ENCODE measurements around the gene RNF34. TPM values are rescaled to one million over a fixed set of nuclear protein-coding genes. Genes with fewer than 3 reads are reported as not detected.

Gene RNF34
- total RNA-seq, 1 donor from 2014 or later: 49.4 TPM

DNA sequence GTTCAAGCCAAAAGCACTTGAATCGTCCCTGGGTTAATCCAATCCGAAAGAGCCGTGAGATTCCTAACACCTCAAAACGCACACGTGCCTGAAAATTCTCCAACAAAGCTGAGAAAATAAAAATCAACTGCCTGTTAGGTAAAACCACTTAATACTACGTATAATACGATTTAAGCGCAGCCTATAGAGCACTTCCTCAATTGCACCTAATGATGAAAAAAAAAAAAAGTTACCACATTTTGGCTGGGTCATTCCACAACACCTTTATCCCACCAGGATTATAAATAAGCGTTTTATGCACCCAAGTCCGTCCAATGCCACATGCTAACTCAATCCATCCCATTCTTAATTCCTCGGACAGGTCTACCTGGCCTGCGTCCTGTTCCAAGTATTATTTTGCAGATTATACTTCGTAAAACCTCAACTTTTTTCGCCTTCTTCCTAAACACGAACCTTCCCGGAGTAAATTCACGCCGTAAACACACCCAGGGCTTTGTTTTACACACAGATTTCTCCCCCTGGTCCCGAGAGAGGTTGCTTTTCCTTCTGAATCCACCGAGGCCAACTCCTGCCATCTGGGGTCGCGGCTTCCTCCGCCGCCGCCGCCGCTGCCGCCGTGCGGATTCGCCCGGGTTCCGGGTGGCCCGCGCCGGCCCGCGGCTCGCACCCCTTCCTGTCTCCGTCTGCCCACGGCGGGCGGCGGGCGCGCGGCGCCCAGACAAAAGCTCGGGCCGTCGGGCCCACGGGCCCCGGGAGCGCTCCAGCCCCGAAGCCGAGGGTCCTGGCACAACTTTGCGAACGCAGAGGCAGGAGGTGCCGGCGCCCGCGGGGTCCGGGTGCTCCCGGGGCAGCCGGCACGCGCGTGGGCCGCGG is 66.2 kb downstream of the RNF34 start:
- no peak for DNase-seq (ENCODE audit: extremely low read depth, low read depth, low spot score)

GRCh38 chr12:121466794-121467637 is 67.1 kb downstream of the RNF34 start:
- no peak for DNase-seq (ENCODE audit: extremely low read depth, low read depth, low spot score)

DNA sequence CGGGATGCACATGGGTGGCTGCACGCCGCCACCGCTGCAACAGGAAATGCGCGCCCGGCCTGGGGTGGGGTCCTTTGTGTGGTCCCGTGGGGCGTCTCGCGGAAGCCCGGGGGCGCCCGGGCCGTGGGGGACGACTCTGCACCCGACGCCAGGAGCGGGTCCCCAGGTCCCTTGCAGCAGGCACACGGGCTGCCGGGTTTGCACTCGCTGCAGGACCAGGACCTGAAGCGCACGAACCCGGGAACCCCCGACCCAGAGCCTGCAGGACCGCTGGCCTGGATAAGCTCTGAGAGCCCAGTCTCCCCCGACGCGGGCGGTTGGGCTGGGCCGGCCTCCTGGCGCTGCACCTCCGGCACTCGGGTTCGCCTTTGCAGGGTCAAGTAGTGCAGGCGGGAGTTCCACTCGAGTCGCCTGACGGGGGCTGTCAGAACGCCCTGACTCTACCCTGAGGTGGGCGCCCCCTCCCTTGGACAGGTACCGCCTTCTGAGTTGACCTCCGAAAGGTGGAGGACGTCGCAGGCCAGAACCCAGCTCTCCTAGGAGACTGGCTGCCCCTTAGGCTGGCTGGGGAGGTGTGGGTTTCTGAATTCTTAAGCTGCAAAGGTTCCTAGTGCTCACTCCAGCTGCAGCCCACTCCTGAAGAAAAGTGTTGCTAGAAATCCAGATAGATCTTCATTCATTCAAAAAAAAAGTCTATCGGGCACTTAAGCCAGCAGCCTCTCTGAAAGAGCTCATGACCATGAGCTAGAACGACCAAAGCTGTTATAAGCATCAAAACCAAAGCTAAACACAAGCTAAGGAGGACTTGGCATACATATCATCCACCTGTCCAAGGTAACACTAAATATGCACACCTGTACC is 68.0 kb downstream of the RNF34 start:
- no peak for DNase-seq (ENCODE audit: extremely low read depth, low read depth, low spot score)

DNA sequence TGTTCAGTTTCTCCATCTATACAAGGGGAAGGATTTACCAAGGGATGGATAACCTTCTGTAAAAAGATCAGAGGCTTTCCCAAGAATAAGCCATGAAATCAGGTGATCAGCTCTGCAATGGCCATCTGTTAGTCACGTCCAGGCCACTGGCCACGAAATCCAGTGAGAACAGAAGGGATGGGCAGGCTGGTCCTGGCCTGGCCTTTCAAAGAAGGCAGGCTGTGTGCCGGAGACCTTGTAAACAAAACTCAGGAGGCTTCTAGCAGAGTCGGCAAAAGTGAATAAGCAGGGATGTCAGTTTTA is 68.5 kb downstream of the RNF34 start:
- no peak for DNase-seq (ENCODE audit: extremely low read depth, low read depth, low spot score)

DNA sequence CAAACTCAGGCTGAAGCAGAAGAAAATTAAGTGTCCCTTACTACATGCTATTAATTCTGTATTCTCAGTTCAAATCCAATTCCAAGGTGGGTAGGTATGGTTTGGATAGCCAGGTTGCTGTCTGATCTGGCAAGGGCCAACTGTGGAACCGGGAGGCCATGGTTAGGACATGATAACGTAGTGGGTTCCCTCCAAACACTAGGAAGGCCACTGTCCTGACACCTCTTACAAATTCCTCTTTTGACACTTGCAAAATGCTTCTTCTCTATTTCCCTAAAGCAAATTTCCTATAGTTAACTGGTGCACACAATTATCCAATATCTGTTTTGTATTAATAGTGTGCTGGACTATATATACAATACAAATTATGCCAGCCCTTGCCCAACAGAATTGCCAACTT is 70.8 kb downstream of the RNF34 start:
- no peak for DNase-seq (ENCODE audit: extremely low read depth, low read depth, low spot score)

DNA sequence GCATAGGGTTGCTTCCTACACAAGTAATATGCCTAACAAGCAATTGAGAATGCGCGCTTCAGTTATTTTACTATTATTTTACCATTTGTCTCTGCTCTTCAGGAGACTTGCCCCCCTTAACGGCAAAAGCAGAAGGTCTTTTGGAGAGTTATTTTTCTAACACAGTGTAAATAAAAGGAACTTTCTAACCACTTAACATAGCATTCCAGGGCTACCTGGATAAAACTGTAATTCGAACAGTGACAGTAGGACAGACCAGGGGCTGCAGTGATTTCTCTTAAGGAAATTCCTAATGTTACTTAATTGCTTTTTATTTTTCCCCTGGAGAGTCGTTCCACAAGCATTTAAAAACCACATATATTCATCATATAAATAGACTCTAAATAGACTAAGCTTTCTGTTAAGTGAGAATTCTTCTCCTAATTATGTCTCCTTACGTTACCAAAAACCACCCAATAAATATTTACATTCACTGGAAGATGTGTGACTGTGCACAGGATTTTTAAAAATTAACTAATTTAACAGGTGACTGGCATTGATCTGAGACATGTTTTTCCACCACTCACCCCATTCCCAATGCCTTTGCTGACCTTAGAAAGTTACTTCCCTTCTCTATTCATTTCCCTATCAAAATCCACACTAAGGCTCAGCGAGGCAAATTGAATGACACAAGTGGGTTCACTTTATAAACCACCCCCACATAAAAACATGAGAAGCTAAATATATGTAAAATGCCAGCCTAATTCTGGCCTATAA is 72.4 kb downstream of the RNF34 start:
- DNase-seq (ENCODE audit: extremely low read depth, low read depth, low spot score): no peak

Other genes starting within 250 kb of the RNF34 start
- gene P2RX4, start 190.0 kb upstream of the RNF34 start, total RNA-seq: 204 and 244 TPM in 2 replicates
- gene CAMKK2, start 103.4 kb upstream of the RNF34 start, total RNA-seq: 47.1 and 50.7 TPM in 2 replicates
- 96.8 and 114 TPM in 2 replicates for gene ANAPC5, start 47.7 kb upstream of the RNF34 start, total RNA-seq
- 18.4 and 29.2 TPM in 2 replicates for gene KDM2B, start 180.9 kb downstream of the RNF34 start, total RNA-seq
- gene ORAI1, start 226.4 kb downstream of the RNF34 start, total RNA-seq: 29.7 and 37.4 TPM in 2 replicates